LNCaP clone FGC (cell line): ENCODE measurements around the gene MYO1E.
"Not testable (repeated sequence)": the region's sequence is repeated elsewhere in the genome, so short reads cannot be mapped to it uniquely, and the experiment has no call there.

Source experiments
- DNase-seq: peaks from one replicate; pipeline ENCODE4 v3.0.0-alpha.2; 2011; ENCODE audit warnings: low read depth
- H3K4me3 ChIP-seq: 2 replicates; pipeline ENCODE4 v1.5.1; 2011; ENCODE audit warnings: mild to moderate bottlenecking, low read depth, low read length, control low read depth
- CTCF ChIP-seq: IDR thresholded peaks from 2 replicates; pipeline ENCODE4 v1.5.1; 2012; ENCODE audit warnings: mild to moderate bottlenecking; ENCODE audit not compliant: control insufficient read depth, insufficient read depth; ENCODE audit errors: extremely low read depth

The MYO1E gene

DNA sequence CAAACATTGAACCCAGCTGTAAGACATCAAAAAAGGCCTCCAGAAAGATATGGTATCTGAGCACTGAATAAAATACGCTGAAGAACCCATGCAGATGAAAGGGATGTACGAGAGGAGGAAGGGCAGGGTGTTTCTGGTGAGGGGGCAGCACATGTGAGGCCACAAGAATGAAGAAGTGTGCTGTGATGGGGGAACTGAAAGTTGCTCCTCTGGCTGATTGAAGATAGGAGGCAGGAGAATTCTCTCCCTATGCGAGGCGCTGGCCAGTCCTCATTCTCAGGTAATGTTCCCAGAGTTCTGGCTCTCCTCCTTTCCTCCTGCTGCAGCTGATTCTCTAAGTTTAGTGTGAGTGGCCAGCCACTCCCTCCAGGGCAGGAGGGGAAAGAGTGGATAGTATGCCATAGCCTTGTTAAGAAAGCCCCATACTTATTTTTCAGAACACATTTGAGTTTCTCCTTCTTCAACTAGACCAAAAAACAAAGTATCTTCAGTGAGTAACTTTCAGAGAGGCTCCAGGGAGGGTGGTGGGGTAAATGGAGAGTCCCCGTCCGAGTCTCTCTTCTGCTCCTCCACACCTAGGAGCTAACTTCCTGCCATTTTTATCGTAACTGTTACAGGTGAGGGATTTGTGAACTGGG lies 26.9 kb upstream of the MYO1E start:
- no peak for DNase-seq
- no peak for TF ChIP-seq CTCF
- H3K4me3 ChIP-seq: no peak overlapping the region

GRCh38 chr15:59398220-59398619 lies 25.5 kb upstream of the MYO1E start:
- no peak for DNase-seq
- TF ChIP-seq CTCF: no peak
- H3K4me3 ChIP-seq: no peak overlapping the region

DNA sequence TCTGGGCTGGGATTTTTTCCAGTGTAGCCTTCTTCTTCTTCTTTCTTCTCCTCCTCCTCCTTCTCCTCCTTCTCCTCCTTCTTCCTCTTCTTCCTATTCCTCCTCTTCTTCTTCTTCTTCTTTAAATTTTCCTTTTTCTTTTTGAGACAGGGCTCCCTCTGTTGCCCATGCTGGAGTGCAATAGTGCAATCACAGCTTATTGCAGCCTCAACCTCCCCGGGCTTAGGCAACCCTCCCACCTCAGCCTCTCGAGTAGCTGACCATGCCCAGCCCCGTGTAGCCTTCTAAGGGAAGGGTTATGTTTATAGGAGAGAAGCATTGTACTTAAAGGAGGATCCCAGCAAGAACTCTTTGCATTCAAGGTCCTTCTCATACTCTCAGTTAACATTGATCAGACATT lies 24.0 kb upstream of the MYO1E start:
- peak; percentile 24; the same call in 1 of the 2 replicates for TF ChIP-seq CTCF
- no peak overlapping the region for H3K4me3 ChIP-seq
- DNase-seq: no peak

DNA sequence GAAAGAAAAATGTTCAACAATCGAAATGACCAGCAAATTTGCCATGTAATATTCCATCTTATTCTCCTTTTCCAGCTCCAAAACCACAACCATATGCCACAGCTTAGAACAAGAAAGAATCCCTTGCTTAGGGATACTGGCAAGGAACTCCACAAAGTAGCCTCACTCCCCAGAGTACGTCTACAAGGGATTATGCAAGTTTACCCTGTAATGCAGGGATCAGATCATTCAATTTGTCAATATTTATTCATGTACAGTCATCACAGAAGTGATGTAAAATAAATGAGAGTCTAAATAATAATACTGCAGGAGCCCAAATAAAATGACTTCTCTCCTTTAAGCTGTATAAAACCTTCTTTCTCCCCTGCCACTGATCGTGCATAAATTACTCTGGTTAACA lies 23.5 kb upstream of the MYO1E start:
- no peak overlapping the region for H3K4me3 ChIP-seq
- TF ChIP-seq CTCF: no peak
- no peak for DNase-seq

DNA sequence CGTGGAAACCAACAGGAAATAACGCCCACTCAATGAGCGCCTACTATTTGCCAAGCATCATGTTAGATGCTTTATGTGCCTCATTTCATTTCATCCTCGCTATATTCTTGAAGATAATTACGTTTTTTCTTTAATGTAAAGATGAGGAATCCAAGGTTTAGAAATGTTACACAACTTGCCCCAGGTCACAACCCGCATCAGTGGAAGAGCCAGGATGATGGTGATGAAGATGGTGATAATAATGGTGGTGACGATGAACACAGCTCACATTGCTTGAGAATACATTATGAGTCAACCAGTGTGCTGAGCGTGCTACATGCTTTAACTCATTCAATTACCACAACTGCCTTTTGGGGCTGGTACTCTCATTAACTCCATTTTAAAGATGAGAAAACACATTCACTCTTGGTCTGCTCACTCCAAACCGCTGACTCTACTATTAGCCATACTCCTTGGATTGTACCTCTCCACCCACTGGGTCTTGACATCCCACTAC lies 21.5 kb upstream of the MYO1E start:
- DNase-seq: no peak
- TF ChIP-seq CTCF: no peak
- no peak overlapping the region for H3K4me3 ChIP-seq

- H3K4me3 ChIP-seq: no peak overlapping the region
- TF ChIP-seq CTCF: no peak
- DNase-seq: no peak
These were observed 19.6 kb upstream of the MYO1E start for GRCh38 chr15:59392299-59392698.

- DNase-seq: no peak
- H3K4me3 ChIP-seq: no peak overlapping the region
- no peak for TF ChIP-seq CTCF
These were observed 16.0 kb upstream of the MYO1E start for GRCh38 chr15:59388670-59389069.

- H3K4me3 ChIP-seq, DNase-seq: not testable (repeated sequence)
These were observed 14.7 kb upstream of the MYO1E start for GRCh38 chr15:59387196-59387878.
